ENCODE data around the gene ADSS1.

Gene ADSS1

GRCh38 chr14:104778694-104779331 is 54.8 kb downstream of the ADSS1 start:
- Histone ChIP-seq H3K36me3 (ENCODE audit: insufficient read depth, low read length) (peaks cover 28% of the 10 kb centered on the region; the same call in 1 of the 2 replicates), H3K79me2 (ENCODE audit: insufficient read depth, low read length) (peaks cover 6% of the 10 kb centered on the region; the same call in 1 of the 2 replicates)

GRCh38 chr14:104779776-104780512 is 55.9 kb downstream of the ADSS1 start:
- H3K36me3 ChIP-seq (ENCODE audit: insufficient read depth, low read length) = peaks cover 25% of the 10 kb centered on the region; the same call in 1 of the 2 replicates
- TF ChIP-seq EZH2phosphoT487 (IDR thresholded peaks at IDR 0.05; ENCODE audit: borderline replicate concordance) (no peak), CTCF (conservative IDR thresholded peaks at IDR 0.05; ENCODE audit: low read length) (no peak)
- no peak overlapping the region for H3K9ac ChIP-seq (ENCODE audit: low read depth, low read length, poor library complexity, severe bottlenecking)
- peaks cover 10% of the 10 kb centered on the region; the same call in 1 of the 2 replicates for H3K79me2 ChIP-seq (ENCODE audit: insufficient read depth, low read length)
- no peaks in the 10 kb centered on the region for H3K4me1 ChIP-seq (ENCODE audit: insufficient read depth, low read length, poor library complexity, severe bottlenecking)
- no peak overlapping the region for H3K4me3 ChIP-seq (ENCODE audit: low read length, poor library complexity, severe bottlenecking)
- no peak overlapping the region for H3K4me2 ChIP-seq (ENCODE audit: low read depth, low read length, poor library complexity, severe bottlenecking)
- H3F3A ChIP-seq (ENCODE audit: low read depth) = no peaks in the 10 kb centered on the region
- H3K27me3 ChIP-seq (ENCODE audit: insufficient read depth, low read length, poor library complexity, severe bottlenecking) = no peaks in the 10 kb centered on the region
- H4K20me1 ChIP-seq (ENCODE audit: insufficient read depth, low read length, poor library complexity, severe bottlenecking) = peaks cover 10% of the 10 kb centered on the region
- H2AFZ ChIP-seq (ENCODE audit: low read length) = no peak overlapping the region
- no peaks in the 10 kb centered on the region for H3K9me2 ChIP-seq (replicated peaks; ENCODE audit: low read depth, low read length)
- H3K9me3 ChIP-seq (ENCODE audit: insufficient read depth, low read depth, low read length) = no peaks in the 10 kb centered on the region

More at GRCh38 chr14:104778694-104779331, 54.8 kb downstream of the ADSS1 start:
- Histone ChIP-seq H4K20me1 (ENCODE audit: insufficient read depth, low read length, poor library complexity, severe bottlenecking) (peaks cover 7% of the 10 kb centered on the region), H3K9me2 (replicated peaks; ENCODE audit: low read depth, low read length) (no peaks in the 10 kb centered on the region), H3F3A (ENCODE audit: low read depth) (no peaks in the 10 kb centered on the region), H3K9me3 (ENCODE audit: insufficient read depth, low read depth, low read length) (no peaks in the 10 kb centered on the region), H3K4me1 (ENCODE audit: insufficient read depth, low read length, poor library complexity, severe bottlenecking) (no peaks in the 10 kb centered on the region), H3K27me3 (ENCODE audit: insufficient read depth, low read length, poor library complexity, severe bottlenecking) (no peaks in the 10 kb centered on the region), H3K9ac (ENCODE audit: low read depth, low read length, poor library complexity, severe bottlenecking) (no peak overlapping the region), H3K4me3 (ENCODE audit: low read length, poor library complexity, severe bottlenecking) (no peak overlapping the region), H3K4me2 (ENCODE audit: low read depth, low read length, poor library complexity, severe bottlenecking) (no peak overlapping the region), H2AFZ (ENCODE audit: low read length) (no peak overlapping the region)
- TF ChIP-seq EZH2phosphoT487 (IDR thresholded peaks at IDR 0.05; ENCODE audit: borderline replicate concordance) = no peak
- no peak for TF ChIP-seq CTCF (conservative IDR thresholded peaks at IDR 0.05; ENCODE audit: low read length)

- Histone ChIP-seq H3K9me3 (ENCODE audit: insufficient read depth, low read depth, low read length) (no peaks in the 10 kb centered on the region), H3K4me2 (ENCODE audit: low read depth, low read length, poor library complexity, severe bottlenecking) (no peak overlapping the region), H3K9me2 (replicated peaks; ENCODE audit: low read depth, low read length) (no peaks in the 10 kb centered on the region), H3K9ac (ENCODE audit: low read depth, low read length, poor library complexity, severe bottlenecking) (no peak overlapping the region), H3K4me3 (ENCODE audit: low read length, poor library complexity, severe bottlenecking) (no peak overlapping the region), H4K20me1 (ENCODE audit: insufficient read depth, low read length, poor library complexity, severe bottlenecking) (peaks cover 13% of the 10 kb centered on the region), H3K79me2 (ENCODE audit: insufficient read depth, low read length) (peaks cover 16% of the 10 kb centered on the region; the same call in 1 of the 2 replicates), H3K36me3 (ENCODE audit: insufficient read depth, low read length) (peaks cover 18% of the 10 kb centered on the region; the same call in 1 of the 2 replicates), H2AFZ (ENCODE audit: low read length) (no peak overlapping the region), H3F3A (ENCODE audit: low read depth) (no peaks in the 10 kb centered on the region), H3K27me3 (ENCODE audit: insufficient read depth, low read length, poor library complexity, severe bottlenecking) (no peaks in the 10 kb centered on the region), H3K4me1 (ENCODE audit: insufficient read depth, low read length, poor library complexity, severe bottlenecking) (no peaks in the 10 kb centered on the region)
- TF ChIP-seq CTCF (conservative IDR thresholded peaks at IDR 0.05; ENCODE audit: low read length) (no peak), EZH2phosphoT487 (IDR thresholded peaks at IDR 0.05; ENCODE audit: borderline replicate concordance) (no peak)
Observed at GRCh38 chr14:104780513-104781030, 56.5 kb downstream of the ADSS1 start.

Measured in Loucy (cell line).